ENCODE data around the gene GMPPA. TPM values are rescaled to one million over a fixed set of nuclear protein-coding genes. Genes with fewer than 3 reads are reported as not detected.
A peak's percentile ranks its signal among the peaks of the same experiment; 100 is the strongest.

The GMPPA gene
- total RNA-seq, 2 donors from 2014 or later: 36.9 to 38.2 TPM

GRCh38 chr2:219489315-219489714 lies 9.4 kb upstream of the GMPPA start:
- TF ChIP-seq CTCF (conservative IDR thresholded peaks at IDR 0.05): no peak
- Mint-ChIP-seq H3K4me3 (no peak overlapping the region), H3K36me3 (ENCODE audit: low read depth) (no peaks in the 10 kb centered on the region), H3K9me3 (no peaks in the 10 kb centered on the region), H3K27ac (no peak overlapping the region), H3K4me1 (no peaks in the 10 kb centered on the region), H3K27me3 (ENCODE audit: insufficient read depth) (peaks cover 73% of the 10 kb centered on the region)
- 87 to 100% methylated on average over 1 to 9 of the region's 9 CpGs for WGBS, 2 experiments (ENCODE audit: insufficient coverage in 1 of 2, insufficient read length in 1 of 2)
- Histone ChIP-seq H3K36me3 (ENCODE audit: control insufficient read depth, insufficient read depth, low read length) (no peaks in the 10 kb centered on the region), H3K4me3 (ENCODE audit: low read length) (no peak overlapping the region), H3K9me3 (ENCODE audit: control insufficient read depth, low read length) (no peaks in the 10 kb centered on the region), H3K9ac (ENCODE audit: extremely low read depth, low read length, poor library complexity, severe bottlenecking) (no peak overlapping the region), H3K27me3 (ENCODE audit: control insufficient read depth, insufficient read depth, low read length, poor library complexity, severe bottlenecking) (peaks cover 59% of the 10 kb centered on the region), H3K4me1 (ENCODE audit: control insufficient read depth, insufficient read depth, low read length) (peaks cover 4% of the 10 kb centered on the region), H3K27ac (ENCODE audit: low read depth, low read length) (no peak overlapping the region)
- DNase-seq: no peak

- no peak overlapping the region for H3K4me3 Mint-ChIP-seq
- H3K27me3 Mint-ChIP-seq (ENCODE audit: insufficient read depth): peaks cover 74% of the 10 kb centered on the region
Measured at GRCh38 chr2:219490186-219490585, 8.5 kb upstream of the GMPPA start.

DNA sequence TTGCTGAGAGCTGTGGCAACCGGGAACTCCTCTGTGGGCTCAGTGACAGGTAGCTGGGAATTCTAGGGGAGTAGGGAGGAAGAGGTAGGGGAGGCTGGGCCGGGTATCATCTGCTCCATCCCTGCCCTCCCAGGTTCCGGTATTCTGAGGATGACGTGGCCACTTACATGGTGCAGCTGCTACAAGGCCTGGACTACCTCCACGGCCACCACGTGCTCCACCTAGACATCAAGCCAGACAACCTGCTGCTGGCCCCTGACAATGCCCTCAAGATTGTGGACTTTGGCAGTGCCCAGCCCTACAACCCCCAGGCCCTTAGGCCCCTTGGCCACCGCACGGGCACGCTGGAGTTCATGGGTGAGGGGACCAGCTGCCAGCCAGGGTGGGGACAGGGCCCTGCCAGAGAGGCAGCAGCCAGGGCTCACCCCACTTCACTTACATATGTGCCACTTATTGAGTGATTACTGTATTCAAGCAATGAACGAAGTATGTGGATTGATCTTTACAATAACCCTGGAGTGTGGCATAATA lies 8.0 kb upstream of the GMPPA start:
- TF ChIP-seq CTCF (conservative IDR thresholded peaks at IDR 0.05): no peak
- Mint-ChIP-seq H3K27ac (no peak overlapping the region), H3K9me3 (no peaks in the 10 kb centered on the region), H3K27me3 (ENCODE audit: insufficient read depth) (peaks cover 74% of the 10 kb centered on the region), H3K4me1 (no peaks in the 10 kb centered on the region), H3K4me3 (no peak overlapping the region), H3K36me3 (ENCODE audit: low read depth) (no peaks in the 10 kb centered on the region)
- Histone ChIP-seq H3K4me1 (ENCODE audit: control insufficient read depth, insufficient read depth, low read length) (peaks cover 4% of the 10 kb centered on the region), H3K36me3 (ENCODE audit: control insufficient read depth, insufficient read depth, low read length) (no peaks in the 10 kb centered on the region), H3K27ac (ENCODE audit: low read depth, low read length) (no peak overlapping the region), H3K4me3 (ENCODE audit: low read length) (no peak overlapping the region), H3K9me3 (ENCODE audit: control insufficient read depth, low read length) (no peaks in the 10 kb centered on the region), H3K27me3 (ENCODE audit: control insufficient read depth, insufficient read depth, low read length, poor library complexity, severe bottlenecking) (peaks cover 59% of the 10 kb centered on the region), H3K9ac (ENCODE audit: extremely low read depth, low read length, poor library complexity, severe bottlenecking) (no peak overlapping the region)
- 93 to 98% methylated on average over 6 to 10 of the region's 10 CpGs for WGBS, 2 experiments (ENCODE audit: insufficient coverage in 1 of 2, insufficient read length in 1 of 2)
- no peak for DNase-seq

More at GRCh38 chr2:219490186-219490585, 8.5 kb upstream of the GMPPA start:
- Mint-ChIP-seq H3K36me3 (ENCODE audit: low read depth) (no peaks in the 10 kb centered on the region), H3K27ac (no peak overlapping the region), H3K4me1 (no peaks in the 10 kb centered on the region), H3K9me3 (no peaks in the 10 kb centered on the region)
- no peaks in the 10 kb centered on the region for H3K36me3 ChIP-seq (ENCODE audit: control insufficient read depth, insufficient read depth, low read length)
- no peak overlapping the region for H3K27ac ChIP-seq (ENCODE audit: low read depth, low read length)
- no peaks in the 10 kb centered on the region for H3K9me3 ChIP-seq (ENCODE audit: control insufficient read depth, low read length)
- peak; percentile 75 for DNase-seq
- WGBS, 2 experiments (ENCODE audit: insufficient coverage in 1 of 2, insufficient read length in 1 of 2): 92 to 96% methylated on average over 16 to 23 of the region's 23 CpGs
- H3K4me3 ChIP-seq (ENCODE audit: low read length): no peak overlapping the region
- H3K4me1 ChIP-seq (ENCODE audit: control insufficient read depth, insufficient read depth, low read length): peaks cover 4% of the 10 kb centered on the region
- H3K9ac ChIP-seq (ENCODE audit: extremely low read depth, low read length, poor library complexity, severe bottlenecking): no peak overlapping the region
- peaks cover 59% of the 10 kb centered on the region for H3K27me3 ChIP-seq (ENCODE audit: control insufficient read depth, insufficient read depth, low read length, poor library complexity, severe bottlenecking)
- peak; percentile 64 for TF ChIP-seq CTCF (conservative IDR thresholded peaks at IDR 0.05)

Data from endodermal cell (in vitro differentiated cells).